Effector CD4-positive, alpha-beta T cell (primary cell): Measurements from ENCODE around the gene NUMBL.

Experiments
- DNase-seq: peaks from one replicate; pipeline ENCODE4 v3.0.0-alpha.2; 2020

The NUMBL gene

GRCh38 chr19:40688987-40689338, 1.5 kb downstream of the NUMBL start:
- DNase-seq: no peak

GRCh38 chr19:40688309-40688708, 2.1 kb downstream of the NUMBL start:
- DNase-seq: no peak

- no peak for DNase-seq
Measured at GRCh38 chr19:40687525-40688016, 2.9 kb downstream of the NUMBL start.

GRCh38 chr19:40686882-40687524, 3.4 kb downstream of the NUMBL start:
- no peak for DNase-seq

GRCh38 chr19:40685563-40685962, 4.9 kb downstream of the NUMBL start:
- no peak for DNase-seq

- DNase-seq: no peak
Measured at GRCh38 chr19:40685016-40685526, 5.4 kb downstream of the NUMBL start.

GRCh38 chr19:40684280-40684679, 6.2 kb downstream of the NUMBL start:
- no peak for DNase-seq

GRCh38 chr19:40683437-40683836, 7.0 kb downstream of the NUMBL start:
- DNase-seq: no peak

GRCh38 chr19:40682431-40682964, 8.0 kb downstream of the NUMBL start:
- DNase-seq: no peak

- DNase-seq: no peak
Measured at GRCh38 chr19:40681039-40681438, 9.4 kb downstream of the NUMBL start.

- no peak for DNase-seq
Measured at GRCh38 chr19:40677156-40677555, 13.3 kb downstream of the NUMBL start.

- no peak for DNase-seq
Measured at GRCh38 chr19:40674291-40674690, 16.2 kb downstream of the NUMBL start.

GRCh38 chr19:40673397-40673796, 17.1 kb downstream of the NUMBL start:
- DNase-seq: no peak

- no peak for DNase-seq
Measured at GRCh38 chr19:40672573-40673299, 17.7 kb downstream of the NUMBL start.

- DNase-seq: no peak
Measured at GRCh38 chr19:40672038-40672437, 18.4 kb downstream of the NUMBL start.

GRCh38 chr19:40671404-40671803, 19.0 kb downstream of the NUMBL start:
- no peak for DNase-seq

- DNase-seq: no peak
Measured at GRCh38 chr19:40668991-40669614, 21.3 kb downstream of the NUMBL start.

- no peak for DNase-seq
Measured at GRCh38 chr19:40667602-40668001, 22.8 kb downstream of the NUMBL start.

GRCh38 chr19:40666803-40667438, 23.5 kb downstream of the NUMBL start:
- DNase-seq: no peak

- DNase-seq: no peak
Measured at GRCh38 chr19:40663695-40664692, 26.5 kb downstream of the NUMBL start.

GRCh38 chr19:40662925-40663694, 27.3 kb downstream of the NUMBL start:
- DNase-seq: peak; percentile 93
